ENCODE measurements around the gene B3GNT3. TPM values are rescaled to one million over a fixed set of nuclear protein-coding genes. Genes with fewer than 3 reads are reported as not detected.

Gene B3GNT3
- total RNA-seq, 1 experiment from 2014 or later: 39.5 TPM

- CTCF ChIA-PET: no interaction called here
- no peaks in the 10 kb centered on the region for H3K79me2 ChIP-seq (ENCODE audit: low read length)
- intact Hi-C loops (cut with micrococcal nuclease): no loop called here
These were observed 45.9 kb upstream of the B3GNT3 start for GRCh38 chr19:17748884-17749638.

DNA sequence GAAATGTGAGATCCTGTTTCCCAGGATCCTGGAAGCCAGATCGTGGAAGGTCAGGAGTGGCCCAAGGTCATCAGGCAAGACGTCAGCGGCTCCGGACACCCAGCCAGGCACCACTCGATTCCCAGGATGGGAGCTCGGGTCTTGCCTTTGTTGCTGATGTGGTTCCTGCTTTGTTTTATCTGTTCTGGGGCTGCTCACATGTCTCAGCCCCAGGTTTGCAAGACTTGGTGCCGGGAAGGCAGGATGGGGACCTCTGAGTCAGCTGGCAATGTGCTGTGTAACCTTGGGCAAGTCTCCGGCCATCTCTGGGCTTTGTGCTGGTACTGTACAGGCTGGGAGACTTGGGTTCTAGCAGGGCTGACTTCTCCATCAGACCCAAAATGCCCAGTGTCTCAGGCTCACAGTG, 45.0 kb upstream of the B3GNT3 start:
- BruUV-seq (replicated peaks): no TSS peak
- Histone ChIP-seq H4K20me1 (ENCODE audit: low read length) (no peaks in the 10 kb centered on the region), H3K79me2 (ENCODE audit: low read length) (no peaks in the 10 kb centered on the region), H3K4me1 (ENCODE audit: insufficient read depth, low read length) (no peaks in the 10 kb centered on the region), H3K9me2 (replicated peaks; ENCODE audit: low read length) (no peaks in the 10 kb centered on the region), H3K9me3 (ENCODE audit: low read length) (no peaks in the 10 kb centered on the region), H2AFZ (ENCODE audit: low read length) (no peak overlapping the region), H3K9ac (ENCODE audit: low read length) (no peak overlapping the region), H3K4me2 (ENCODE audit: low read length) (no peak overlapping the region), H3K36me3 (ENCODE audit: low read depth, low read length) (no peaks in the 10 kb centered on the region), H3K27ac (ENCODE audit: low read length) (no peak overlapping the region), H3K4me3 (ENCODE audit: low read length) (no peak overlapping the region), H3F3A (ENCODE audit: low read length, unreplicated experiment) (no peaks in the 10 kb centered on the region), H3K27me3 (ENCODE audit: low read length) (no peaks in the 10 kb centered on the region)
- DNase-seq: no peak
- CTCF ChIA-PET: no interaction called here
- no peak for ATAC-seq
- TF ChIP-seq EZH2 (IDR thresholded peaks at IDR 0.05; ENCODE audit: low read length, unreplicated experiment) (no peak), EZH2phosphoT487 (IDR thresholded peaks at IDR 0.05; ENCODE audit: borderline replicate concordance, low read length) (no peak)
- TF ChIP-seq, protein P1, sequence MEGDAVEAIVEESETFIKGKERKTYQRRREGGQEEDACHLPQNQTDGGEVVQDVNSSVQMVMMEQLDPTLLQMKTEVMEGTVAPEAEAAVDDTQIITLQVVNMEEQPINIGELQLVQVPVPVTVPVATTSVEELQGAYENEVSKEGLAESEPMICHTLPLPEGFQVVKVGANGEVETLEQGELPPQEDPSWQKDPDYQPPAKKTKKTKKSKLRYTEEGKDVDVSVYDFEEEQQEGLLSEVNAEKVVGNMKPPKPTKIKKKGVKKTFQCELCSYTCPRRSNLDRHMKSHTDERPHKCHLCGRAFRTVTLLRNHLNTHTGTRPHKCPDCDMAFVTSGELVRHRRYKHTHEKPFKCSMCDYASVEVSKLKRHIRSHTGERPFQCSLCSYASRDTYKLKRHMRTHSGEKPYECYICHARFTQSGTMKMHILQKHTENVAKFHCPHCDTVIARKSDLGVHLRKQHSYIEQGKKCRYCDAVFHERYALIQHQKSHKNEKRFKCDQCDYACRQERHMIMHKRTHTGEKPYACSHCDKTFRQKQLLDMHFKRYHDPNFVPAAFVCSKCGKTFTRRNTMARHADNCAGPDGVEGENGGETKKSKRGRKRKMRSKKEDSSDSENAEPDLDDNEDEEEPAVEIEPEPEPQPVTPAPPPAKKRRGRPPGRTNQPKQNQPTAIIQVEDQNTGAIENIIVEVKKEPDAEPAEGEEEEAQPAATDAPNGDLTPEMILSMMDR (conservative IDR thresholded peaks at IDR 0.05; ENCODE audit: low read depth, low read length): no peak
- POLR2A ChIA-PET (ENCODE audit: unreplicated experiment): interaction anchor here (0.6 kb wide), 1 partner anchor 47 kb away, joined by 3 read pairs; no protein-coding TSS in a partner anchor
- intact Hi-C loops (cut with micrococcal nuclease): no loop called here

More at GRCh38 chr19:17748884-17749638, 45.9 kb upstream of the B3GNT3 start:
- H4K20me1 ChIP-seq (ENCODE audit: low read length): no peaks in the 10 kb centered on the region
- no peaks in the 10 kb centered on the region for H3K4me1 ChIP-seq (ENCODE audit: insufficient read depth, low read length)
- H3K9ac ChIP-seq (ENCODE audit: low read length): no peak overlapping the region
- no peak overlapping the region for H3K27ac ChIP-seq (ENCODE audit: low read length)
- no peak for TF ChIP-seq EZH2phosphoT487 (IDR thresholded peaks at IDR 0.05; ENCODE audit: borderline replicate concordance, low read length)
- TF ChIP-seq, protein P1 (conservative IDR thresholded peaks at IDR 0.05; ENCODE audit: low read depth, low read length): no peak
- no peak for TF ChIP-seq EZH2 (IDR thresholded peaks at IDR 0.05; ENCODE audit: low read length, unreplicated experiment)
- no peak overlapping the region for H3K4me2 ChIP-seq (ENCODE audit: low read length)
- H3K4me3 ChIP-seq (ENCODE audit: low read length): no peak overlapping the region
- H3K27me3 ChIP-seq (ENCODE audit: low read length): no peaks in the 10 kb centered on the region
- POLR2A ChIA-PET (ENCODE audit: unreplicated experiment): interaction anchor here (0.6 kb wide), 1 partner anchor 48 kb away, joined by 3 read pairs; no protein-coding TSS in a partner anchor
- no peak overlapping the region for H2AFZ ChIP-seq (ENCODE audit: low read length)
- no peaks in the 10 kb centered on the region for H3K36me3 ChIP-seq (ENCODE audit: low read depth, low read length)
- no peak for DNase-seq
- H3F3A ChIP-seq (ENCODE audit: low read length, unreplicated experiment): no peaks in the 10 kb centered on the region
- no peaks in the 10 kb centered on the region for H3K9me2 ChIP-seq (replicated peaks; ENCODE audit: low read length)
- no peaks in the 10 kb centered on the region for H3K9me3 ChIP-seq (ENCODE audit: low read length)
- no peak for ATAC-seq
- BruUV-seq (replicated peaks): no TSS peak
